Panc1 (cell line): ENCODE results near the gene CILP2. TPM values are rescaled to one million over a fixed set of nuclear protein-coding genes. Genes with fewer than 3 reads are reported as not detected.

ENCODE experiments used
- ATAC-seq: fragments of 200-7000 bp; cut with Tn5 transposase; 2 replicates; pipeline ENCODE4 v1.9.1; 2020; ENCODE audit warnings: mild to moderate bottlenecking, moderate library complexity
- BruUV-seq: library from RNA; stranded (reverse); fragments of 400-500 nt; replicated peaks from 2 replicates; lab custom pipeline; 2021; lab: Mats Ljungman, UMichigan
- CTCF ChIA-PET: fragments of 300-600 bp; sonication (Branson Sonifier 250); formaldehyde crosslinking; loops from one replicate; lab custom pipeline; 2022; ENCODE audit warnings: antibody characterized with exemption; lab: Charles Lee
- POLR2A ChIA-PET: fragments of 300-600 bp; sonication (Branson Sonifier 250); formaldehyde crosslinking; loops from one replicate; lab custom pipeline; 2022; ENCODE audit warnings: antibody characterized with exemption; lab: Charles Lee
- DNase-seq: peaks from one replicate; pipeline ENCODE4 v3.0.0-alpha.2; 2010; ENCODE audit warnings: low read depth, low spot score
- H3K27ac ChIP-seq: 2 replicates; pipeline ENCODE4 v1.5.1; 2011; ENCODE audit warnings: mild to moderate bottlenecking, low read length, inconsistent platforms
- H3K27me3 ChIP-seq: fragments of 200-500 bp; sonication (Bioruptor generic); 2 replicates; pipeline ENCODE4 v1.6.0; 2014; ENCODE audit warnings: low read length, inconsistent platforms; ENCODE audit not compliant: control insufficient read depth, insufficient read depth
- H3K36me3 ChIP-seq: fragments of 200-500 bp; sonication (Bioruptor generic); 2 replicates; pipeline ENCODE4 v1.5.1; 2014; ENCODE audit warnings: inconsistent platforms, mild to moderate bottlenecking, low read length, moderate library complexity; ENCODE audit not compliant: control insufficient read depth, insufficient read depth
- H3K4me1 ChIP-seq: 2 replicates; pipeline ENCODE4 v1.5.1; 2011; ENCODE audit warnings: inconsistent platforms, mild to moderate bottlenecking, low read length, moderate library complexity; ENCODE audit not compliant: control insufficient read depth, insufficient read depth
- H3K4me3 ChIP-seq, 2 experiments: 2 replicates each; pipeline ENCODE4 v1.5.1; 2011 to 2012; ENCODE audit warnings: low read depth in 2 of 2, low read length in 2 of 2, mild to moderate bottlenecking in 2 of 2, inconsistent platforms in 1 of 2, moderate library complexity in 1 of 2
- H3K9me3 ChIP-seq: fragments of 200-500 bp; sonication (Bioruptor generic); 2 replicates; pipeline ENCODE4 v1.5.1; 2014; ENCODE audit warnings: low read depth, mild to moderate bottlenecking, inconsistent platforms, low read length, moderate library complexity; ENCODE audit not compliant: control insufficient read depth, insufficient read depth
- CTCF ChIP-seq: fragments of 450-650 bp; IDR thresholded peaks from 2 replicates; pipeline ENCODE4 v1.5.1; 2017; ENCODE audit warnings: mild to moderate bottlenecking
- POLR2AphosphoS5 ChIP-seq: IDR thresholded peaks from 2 replicates; pipeline ENCODE4 v1.6.1; 2012; ENCODE audit warnings: mild to moderate bottlenecking, low read depth, low read length, moderate library complexity
- REST ChIP-seq, 2 experiments: IDR thresholded peaks; 2 replicates each; pipeline ENCODE4 v1.6.1; 2011 to 2012; ENCODE audit warnings: low read depth in 2 of 2, control low read depth in 1 of 2, low read length in 1 of 2, mild to moderate bottlenecking in 1 of 2, moderate library complexity in 1 of 2; ENCODE audit not compliant: insufficient read depth in 1 of 2
- SIN3A ChIP-seq: IDR thresholded peaks from 2 replicates; pipeline ENCODE4 v1.6.1; 2012; ENCODE audit warnings: low read depth, mild to moderate bottlenecking, low read length, moderate library complexity, borderline replicate concordance; ENCODE audit not compliant: insufficient read depth
- TCF7L2 ChIP-seq: IDR thresholded peaks from 2 replicates; pipeline ENCODE4 v1.6.1; 2011; ENCODE audit warnings: mild to moderate bottlenecking, low read depth, low read length, inconsistent platforms
- in situ Hi-C: cut with HindIII; loops from 2 replicates; pipeline ENCODE4 v1.10.0; 2016; ENCODE audit warnings: low sequenced_read_pairs, low pct_unique_long_range_greater_than_20kb
- intact Hi-C: fragments of 100-400 bp; cut with micrococcal nuclease; formaldehyde crosslinking; loops from one replicate; pipeline ENCODE4 v1.10.0; 2022; ENCODE audit not compliant: unreplicated experiment
- total RNA-seq: library from RNA; stranded (reverse); gene quantifications from one replicate; pipeline ENCODE4 v1.2.1, GENCODE V29; 2021; ENCODE audit not compliant: unreplicated experiment

Gene CILP2
- total RNA-seq, 1 experiment from 2014 or later: 0.46 TPM

GRCh38 chr19:19561946-19562664 is 24.0 kb downstream of the CILP2 start:
- Histone ChIP-seq H3K9me3 (no peaks in the 10 kb centered on the region), H3K27ac (no peak overlapping the region), H3K4me1 (no peaks in the 10 kb centered on the region), H3K4me3 (no peak overlapping the region), H3K36me3 (no peaks in the 10 kb centered on the region), H3K27me3 (no peaks in the 10 kb centered on the region)
- ATAC-seq (no peak), DNase-seq (no peak)
- no TSS peak for BruUV-seq
- ChIA-PET CTCF (interaction anchor here (0.6 to 1.0 kb wide), 2 partner anchors 9 to 16 kb away, joined by 3 to 5 read pairs; no protein-coding TSS in a partner anchor), POLR2A (no interaction called here)
- intact Hi-C loops (no loop called here), in situ Hi-C loops (no loop called here)
- TF ChIP-seq REST (IDR thresholded peaks at IDR 0.05; ENCODE audit: insufficient read depth in 1 of 2, low read depth in 2 of 2, low read length in 1 of 2) (no peak), POLR2AphosphoS5 (no peak), TCF7L2 (no peak), CTCF (no peak), SIN3A (no peak)

GRCh38 chr19:19562665-19563347 is 24.7 kb downstream of the CILP2 start:
- peak; percentile 66 for ATAC-seq
- no peak for TF ChIP-seq REST (IDR thresholded peaks at IDR 0.05; ENCODE audit: insufficient read depth in 1 of 2, low read depth in 2 of 2, low read length in 1 of 2)
- no peak for TF ChIP-seq TCF7L2
- TF ChIP-seq POLR2AphosphoS5: no peak
- TF ChIP-seq CTCF: no peak; the same call in 1 of the 2 replicates
- no peak for TF ChIP-seq SIN3A
- Histone ChIP-seq H3K4me3 (no peak overlapping the region), H3K27ac (no peak overlapping the region), H3K4me1 (no peaks in the 10 kb centered on the region), H3K27me3 (no peaks in the 10 kb centered on the region), H3K9me3 (no peaks in the 10 kb centered on the region), H3K36me3 (no peaks in the 10 kb centered on the region)
- ChIA-PET CTCF (no interaction called here), POLR2A (no interaction called here)
- no peak for DNase-seq
- in situ Hi-C loops (no loop called here), intact Hi-C loops (no loop called here)
- no TSS peak for BruUV-seq
